Measurements from ENCODE around the gene ORC3. TPM values are rescaled to one million over a fixed set of nuclear protein-coding genes. Genes with fewer than 3 reads are reported as not detected.

The ORC3 gene
- total RNA-seq, 1 experiment from 2014 or later, result 46.5 TPM

DNA sequence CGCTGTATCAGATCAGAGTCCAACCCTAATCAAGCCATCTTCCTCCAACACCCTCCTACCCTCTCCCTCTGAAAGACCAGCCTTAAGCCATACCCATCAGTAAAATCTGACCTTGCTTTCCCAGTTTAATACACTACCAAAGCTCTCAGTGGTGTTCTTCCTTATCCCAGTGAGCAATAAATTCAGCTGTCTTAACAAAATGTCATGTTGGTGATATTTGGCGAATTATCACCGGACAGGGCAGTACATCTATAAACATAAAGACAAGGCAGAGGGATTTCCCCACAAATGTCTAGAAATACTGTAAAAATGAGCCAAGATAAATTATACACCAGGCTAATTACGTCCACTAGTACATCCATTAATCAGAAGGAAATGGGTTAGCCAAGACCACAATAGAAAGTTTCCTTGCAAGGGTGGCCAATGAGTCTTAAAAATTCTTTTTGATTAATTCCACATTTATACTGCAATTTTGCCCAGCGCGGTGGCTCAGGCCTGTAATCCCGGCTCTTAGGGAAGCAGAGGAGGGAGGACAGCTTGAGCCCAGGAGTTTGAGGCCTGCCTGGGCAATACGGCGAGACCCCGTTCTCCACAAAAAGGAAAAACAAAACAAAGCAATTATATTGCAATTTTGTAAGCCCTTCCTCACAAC is 1.1 kb upstream of the ORC3 start:
- Histone ChIP-seq H3K27ac (ENCODE audit: low read depth, low read length, poor library complexity, severe bottlenecking) (peak overlapping the region; percentile 80), H3K9me3 (ENCODE audit: low read depth, low read length, poor library complexity, severe bottlenecking) (no peaks in the 10 kb centered on the region), H3K4me3 (ENCODE audit: low read depth, low read length, poor library complexity, severe bottlenecking) (peak overlapping the region; percentile 67), H3K4me1 (ENCODE audit: insufficient read depth, low read length, poor library complexity, severe bottlenecking) (peaks cover 5% of the 10 kb centered on the region), H3K36me3 (ENCODE audit: insufficient read depth, low read length, poor library complexity, severe bottlenecking) (no peaks in the 10 kb centered on the region), H3K27me3 (replicated peaks; ENCODE audit: insufficient read depth, low read depth, low read length, poor library complexity) (no peaks in the 10 kb centered on the region)
- POLR2A ChIA-PET (ENCODE audit: low non-redundant PET), result no interaction called here
- CTCF ChIA-PET, result no interaction called here
- no TSS peak for BruUV-seq (replicated peaks)
- intact Hi-C loops (cut with micrococcal nuclease; ENCODE audit: unreplicated experiment), result no loop called here
- no peak for DNase-seq (ENCODE audit: low spot score)
- no peak for TF ChIP-seq EZH2 (IDR thresholded peaks at IDR 0.05; ENCODE audit: borderline replicate concordance, low read depth, low read length, poor library complexity, severe bottlenecking)
- TF ChIP-seq, protein P1, sequence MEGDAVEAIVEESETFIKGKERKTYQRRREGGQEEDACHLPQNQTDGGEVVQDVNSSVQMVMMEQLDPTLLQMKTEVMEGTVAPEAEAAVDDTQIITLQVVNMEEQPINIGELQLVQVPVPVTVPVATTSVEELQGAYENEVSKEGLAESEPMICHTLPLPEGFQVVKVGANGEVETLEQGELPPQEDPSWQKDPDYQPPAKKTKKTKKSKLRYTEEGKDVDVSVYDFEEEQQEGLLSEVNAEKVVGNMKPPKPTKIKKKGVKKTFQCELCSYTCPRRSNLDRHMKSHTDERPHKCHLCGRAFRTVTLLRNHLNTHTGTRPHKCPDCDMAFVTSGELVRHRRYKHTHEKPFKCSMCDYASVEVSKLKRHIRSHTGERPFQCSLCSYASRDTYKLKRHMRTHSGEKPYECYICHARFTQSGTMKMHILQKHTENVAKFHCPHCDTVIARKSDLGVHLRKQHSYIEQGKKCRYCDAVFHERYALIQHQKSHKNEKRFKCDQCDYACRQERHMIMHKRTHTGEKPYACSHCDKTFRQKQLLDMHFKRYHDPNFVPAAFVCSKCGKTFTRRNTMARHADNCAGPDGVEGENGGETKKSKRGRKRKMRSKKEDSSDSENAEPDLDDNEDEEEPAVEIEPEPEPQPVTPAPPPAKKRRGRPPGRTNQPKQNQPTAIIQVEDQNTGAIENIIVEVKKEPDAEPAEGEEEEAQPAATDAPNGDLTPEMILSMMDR (conservative IDR thresholded peaks at IDR 0.05; ENCODE audit: low read depth, low read length), result no peak

DNA sequence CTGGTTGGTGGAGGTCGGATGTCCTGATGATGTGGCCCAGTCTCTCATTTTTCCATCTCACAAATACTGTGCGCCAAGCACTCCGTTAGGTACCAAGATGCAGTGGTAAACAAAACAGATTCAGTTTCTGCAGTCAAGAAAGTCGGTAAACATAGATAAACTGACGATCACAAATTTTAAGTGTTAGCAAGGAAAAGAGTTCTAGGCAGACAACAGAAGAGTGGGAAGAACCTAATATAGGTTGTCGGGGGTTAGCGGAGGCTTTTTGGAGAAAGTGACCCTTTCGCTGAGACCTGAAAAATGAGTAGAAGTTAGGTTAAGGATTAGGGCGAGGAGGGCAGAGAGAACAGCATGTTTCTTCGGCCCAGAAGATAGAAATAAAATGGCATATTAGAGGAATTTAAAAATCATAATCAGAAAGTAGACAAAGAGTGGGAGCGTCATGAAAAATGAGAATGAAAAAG is 514 bp downstream of the ORC3 start:
- Histone ChIP-seq H3K9me3 (ENCODE audit: low read depth, low read length, poor library complexity, severe bottlenecking) (no peaks in the 10 kb centered on the region), H3K27me3 (replicated peaks; ENCODE audit: insufficient read depth, low read depth, low read length, poor library complexity) (no peaks in the 10 kb centered on the region), H3K27ac (ENCODE audit: low read depth, low read length, poor library complexity, severe bottlenecking) (peak overlapping the region; percentile 80), H3K4me3 (ENCODE audit: low read depth, low read length, poor library complexity, severe bottlenecking) (peak overlapping the region; percentile 67), H3K36me3 (ENCODE audit: insufficient read depth, low read length, poor library complexity, severe bottlenecking) (peaks cover 12% of the 10 kb centered on the region), H3K4me1 (ENCODE audit: insufficient read depth, low read length, poor library complexity, severe bottlenecking) (peaks cover 5% of the 10 kb centered on the region)
- intact Hi-C loops (cut with micrococcal nuclease; ENCODE audit: unreplicated experiment), result loop anchor here (2.0 to 10.0 kb wide), 3 partner anchors 62 to 436 kb away; partner anchors contain the start of genes AKIRIN2 and ZNF292
- BruUV-seq (replicated peaks), result TSS peak; percentile 83
- ChIA-PET CTCF (no interaction called here), POLR2A (ENCODE audit: low non-redundant PET) (no interaction called here)
- TF ChIP-seq, protein P1 (conservative IDR thresholded peaks at IDR 0.05; ENCODE audit: low read depth, low read length), result no peak
- no peak for DNase-seq (ENCODE audit: low spot score)

DNA sequence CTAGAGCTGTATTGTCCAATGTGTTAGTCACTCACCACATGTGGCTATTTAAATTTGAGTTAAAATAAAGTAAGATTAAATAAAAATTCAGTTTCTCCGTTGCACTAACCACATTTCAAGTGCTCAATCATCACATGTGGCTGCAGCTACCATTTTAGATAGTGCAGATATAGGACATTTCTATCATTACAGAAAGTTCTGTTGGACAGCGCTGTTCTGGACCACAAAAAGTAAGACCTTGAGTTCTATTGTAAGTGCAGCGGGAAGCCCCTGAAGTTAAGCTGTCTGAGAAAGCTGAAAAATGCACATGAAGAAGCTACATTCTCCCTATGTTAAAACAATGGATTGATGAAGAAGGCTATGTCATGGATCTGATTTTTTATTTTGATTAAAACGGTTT is 1.1 kb downstream of the ORC3 start:
- POLR2A ChIA-PET (ENCODE audit: low non-redundant PET), result no interaction called here

More for the DNA sequence above, 1.1 kb downstream of the ORC3 start:
- CTCF ChIA-PET, result no interaction called here
- H3K36me3 ChIP-seq (ENCODE audit: insufficient read depth, low read length, poor library complexity, severe bottlenecking), result peaks cover 18% of the 10 kb centered on the region
- peak overlapping the region; percentile 80 for H3K27ac ChIP-seq (ENCODE audit: low read depth, low read length, poor library complexity, severe bottlenecking)
- H3K4me3 ChIP-seq (ENCODE audit: low read depth, low read length, poor library complexity, severe bottlenecking), result peak overlapping the region; percentile 67
- no peak for DNase-seq (ENCODE audit: low spot score)
- H3K9me3 ChIP-seq (ENCODE audit: low read depth, low read length, poor library complexity, severe bottlenecking), result no peaks in the 10 kb centered on the region
- peaks cover 5% of the 10 kb centered on the region for H3K4me1 ChIP-seq (ENCODE audit: insufficient read depth, low read length, poor library complexity, severe bottlenecking)
- intact Hi-C loops (cut with micrococcal nuclease; ENCODE audit: unreplicated experiment), result loop anchor here (2.0 to 10.0 kb wide), 3 partner anchors 62 to 436 kb away; partner anchors contain the start of genes AKIRIN2 and ZNF292
- TF ChIP-seq, protein P1 (conservative IDR thresholded peaks at IDR 0.05; ENCODE audit: low read depth, low read length), result no peak
- no peak for TF ChIP-seq EZH2 (IDR thresholded peaks at IDR 0.05; ENCODE audit: borderline replicate concordance, low read depth, low read length, poor library complexity, severe bottlenecking)
- no TSS peak for BruUV-seq (replicated peaks)
- no peaks in the 10 kb centered on the region for H3K27me3 ChIP-seq (replicated peaks; ENCODE audit: insufficient read depth, low read depth, low read length, poor library complexity)
